Natural killer cell (primary cell): Measurements from ENCODE around the gene PSMD9. TPM values are rescaled to one million over a fixed set of nuclear protein-coding genes. Genes with fewer than 3 reads are reported as not detected.
"Not testable (repeated sequence)": the region's sequence is repeated elsewhere in the genome, so short reads cannot be mapped to it uniquely, and the experiment has no call there.

Experiments used
- ATAC-seq, 3 donors: fragments of 150-1000 bp in 2 of 3; fragments of 200-7000 bp in 1 of 3; cut with Tn5 transposase; 1 replicate in 1 of 3; 2 replicates in 2 of 3; pipeline ENCODE4 v1.10.0; 2021; ENCODE audit warnings: mild to moderate bottlenecking in 2 of 3, moderate library complexity in 2 of 3
- DNase-seq, 2 donors: peaks; one replicate each; pipeline versions ENCODE4 v3.0.0 to v3.0.0-alpha.2; 2013 to 2021; ENCODE audit warnings: mixed read lengths in 1 of 2
- H3K27ac ChIP-seq: one replicate; pipeline ENCODE4 v1.5.1; 2013; ENCODE audit warnings: mild to moderate bottlenecking, low read length
- H3K27me3 ChIP-seq: one replicate; pipeline ENCODE4 v1.6.1; 2013; ENCODE audit warnings: low read length; ENCODE audit not compliant: control insufficient read depth, insufficient read depth
- H3K36me3 ChIP-seq: one replicate; pipeline ENCODE4 v1.6.1; 2013; ENCODE audit warnings: low read length; ENCODE audit not compliant: control insufficient read depth, insufficient read depth
- H3K4me1 ChIP-seq: one replicate; pipeline ENCODE4 v1.6.1; 2013; ENCODE audit warnings: low read length; ENCODE audit not compliant: control insufficient read depth, insufficient read depth
- H3K4me3 ChIP-seq: one replicate; pipeline ENCODE4 v1.5.1; 2013; ENCODE audit warnings: low read length
- H3K9me3 ChIP-seq: one replicate; pipeline ENCODE4 v1.6.1; 2013; ENCODE audit warnings: low read length; ENCODE audit not compliant: control insufficient read depth, insufficient read depth
- H3K27ac Mint-ChIP-seq, 2 donors: one replicate each; pipeline ENCODE4 v1.8.0; 2022; ENCODE audit warnings: mild to moderate bottlenecking in 2 of 2, mixed read lengths in 2 of 2, moderate library complexity in 1 of 2
- H3K27me3 Mint-ChIP-seq, 2 donors: one replicate each; pipeline ENCODE4 v1.8.0; 2022; ENCODE audit warnings: low read depth in 2 of 2, mixed read lengths in 2 of 2
- H3K36me3 Mint-ChIP-seq: one replicate; pipeline ENCODE4 v1.8.0; 2022; ENCODE audit warnings: mixed read lengths
- H3K4me1 Mint-ChIP-seq, 2 donors: one replicate each; pipeline ENCODE4 v1.8.0; 2022; ENCODE audit warnings: mixed read lengths in 2 of 2
- H3K4me3 Mint-ChIP-seq: one replicate; pipeline ENCODE4 v1.8.0; 2022; ENCODE audit warnings: mild to moderate bottlenecking, moderate library complexity, mixed read lengths
- H3K9me3 Mint-ChIP-seq, 2 donors: one replicate each; pipeline ENCODE4 v1.8.0; 2022; ENCODE audit warnings: mixed read lengths in 2 of 2
- CTCF ChIP-seq: fragments of 200-600 bp; IDR thresholded peaks from one replicate; pipeline ENCODE4 v1.8.0; 2022; ENCODE audit warnings: antibody characterized with exemption
- WGBS: methylation state at CpG from one replicate; pipeline ENCODE4 v1.1.7; 2013; ENCODE audit warnings: missing lambda C conversion rate; ENCODE audit not compliant: insufficient coverage; 5-methylcytosine and 5-hydroxymethylcytosine counted together
- intact Hi-C: fragments of 100-400 bp; cut with micrococcal nuclease; formaldehyde crosslinking; loops from one replicate; pipeline ENCODE4 v1.14.2; 2022
- total RNA-seq, 4 donors: library from RNA; stranded (reverse); fragments of 120-200 nt in 1 of 4; gene quantifications; one replicate each; pipeline versions ENCODE4 v1.2.3 to v1.2.4, GENCODE V29; 2013 to 2022

Gene PSMD9
- total RNA-seq, 3 donors from 2014 or later (not counting 1 experiment from before 2014, with no cell fraction given), result 32.0 to 47.6 (median 47.2) TPM

- Histone ChIP-seq H3K4me1 (no peaks in the 10 kb centered on the region), H3K4me3 (no peak overlapping the region), H3K9me3 (no peaks in the 10 kb centered on the region), H3K36me3 (no peaks in the 10 kb centered on the region), H3K27me3 (no peaks in the 10 kb centered on the region), H3K27ac (no peak overlapping the region)
- 86% methylated on average over 6 of the region's 6 CpGs for WGBS
- no peaks in the 10 kb centered on the region for H3K9me3 Mint-ChIP-seq
- H3K4me1 Mint-ChIP-seq, result no peaks in the 10 kb centered on the region
- no peaks in the 10 kb centered on the region for H3K27me3 Mint-ChIP-seq
- ATAC-seq (no peak), DNase-seq (no peak)
- H3K27ac Mint-ChIP-seq, result no peak overlapping the region
- intact Hi-C loops, result no loop called here
- TF ChIP-seq CTCF, result no peak
- H3K4me3 Mint-ChIP-seq, result no peak overlapping the region
- H3K36me3 Mint-ChIP-seq, result no peaks in the 10 kb centered on the region
Observed at GRCh38 chr12:121875582-121875981, 13.0 kb upstream of the PSMD9 start.

DNA sequence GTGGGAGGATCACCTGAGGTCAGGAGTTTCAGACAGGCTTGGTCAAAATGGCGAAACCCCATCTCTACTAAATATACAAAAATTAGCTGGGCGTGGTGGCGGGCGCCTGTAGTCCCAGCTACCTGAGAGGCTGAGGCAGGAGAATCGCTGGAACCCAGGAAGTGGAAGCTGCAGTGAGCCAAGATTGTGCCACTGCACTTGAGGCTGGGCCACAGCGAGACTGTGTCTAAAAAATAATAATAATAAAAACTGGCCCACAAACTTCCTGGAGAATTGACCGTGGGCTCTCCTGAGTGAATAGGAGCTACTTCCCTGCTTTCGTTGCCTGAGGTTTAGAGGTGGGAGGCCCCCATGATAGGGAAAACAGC, 12.5 kb upstream of the PSMD9 start:
- H3K4me1 Mint-ChIP-seq, H3K4me3 ChIP-seq, H3K27ac ChIP-seq, ATAC-seq, intact Hi-C loops, H3K4me3 Mint-ChIP-seq, H3K9me3 Mint-ChIP-seq, H3K27me3 Mint-ChIP-seq, H3K9me3 ChIP-seq, DNase-seq, H3K27ac Mint-ChIP-seq, H3K36me3 Mint-ChIP-seq, H3K27me3 ChIP-seq, H3K36me3 ChIP-seq, H3K4me1 ChIP-seq: not testable (repeated sequence)
- WGBS, result 84% methylated on average over 6 of the region's 8 CpGs

DNA sequence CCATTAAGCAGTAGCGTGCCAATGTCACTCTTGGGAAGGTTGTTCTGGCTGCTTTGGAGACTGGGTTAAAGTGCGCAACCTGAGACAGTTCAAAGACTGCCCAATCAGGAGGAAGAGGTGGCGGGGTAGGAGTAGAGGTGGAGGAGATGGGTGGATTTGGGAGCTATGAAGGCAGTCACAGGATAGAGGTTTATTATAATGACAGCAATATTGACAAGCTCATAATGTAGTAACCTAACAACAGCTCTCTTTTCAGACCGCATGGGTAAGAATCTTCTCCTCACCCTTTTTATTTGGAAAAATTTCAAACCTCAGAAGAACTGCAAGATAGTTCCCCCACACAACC, 5.3 kb upstream of the PSMD9 start:
- H3K36me3 ChIP-seq, result no peaks in the 10 kb centered on the region
- ATAC-seq (no peak), DNase-seq (no peak)
- H3K27ac ChIP-seq, result no peak overlapping the region
- WGBS, result 92% methylated on average over 4 of the region's 4 CpGs
- no peaks in the 10 kb centered on the region for H3K27me3 ChIP-seq
- H3K4me3 ChIP-seq, result no peak overlapping the region
- peaks cover 3% of the 10 kb centered on the region for H3K4me1 ChIP-seq
- no peaks in the 10 kb centered on the region for H3K27me3 Mint-ChIP-seq
- H3K4me3 Mint-ChIP-seq, result no peak overlapping the region
- intact Hi-C loops, result no loop called here
- peaks cover 2 to 7% of the 10 kb centered on the region in 2 donors for H3K4me1 Mint-ChIP-seq
- no peak for TF ChIP-seq CTCF
- H3K27ac Mint-ChIP-seq, result no peak overlapping the region
- H3K9me3 ChIP-seq, result no peaks in the 10 kb centered on the region
- no peaks in the 10 kb centered on the region for H3K36me3 Mint-ChIP-seq
- H3K9me3 Mint-ChIP-seq, result no peaks in the 10 kb centered on the region

DNA sequence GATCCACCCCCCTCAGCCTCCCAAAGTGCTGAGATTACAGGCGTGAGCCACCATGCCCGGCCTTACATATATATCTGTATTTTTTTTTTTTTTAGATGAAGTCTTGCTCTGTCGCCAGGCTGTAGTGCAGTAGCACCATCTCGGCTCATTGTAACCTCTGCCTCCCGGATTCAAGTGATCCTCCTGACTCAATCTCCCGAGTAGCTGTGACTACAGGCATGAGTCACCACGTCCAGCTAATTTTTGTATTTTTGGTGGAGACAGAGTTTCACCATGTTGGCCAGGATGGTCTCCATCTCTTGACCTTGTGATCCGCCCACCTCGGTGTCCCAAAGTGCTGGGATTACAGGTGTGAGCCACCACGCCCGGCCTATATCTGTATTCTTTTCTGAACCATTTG, 3.5 kb upstream of the PSMD9 start:
- H3K36me3 Mint-ChIP-seq, H3K27me3 Mint-ChIP-seq, H3K27ac Mint-ChIP-seq, intact Hi-C loops, H3K36me3 ChIP-seq, ATAC-seq, H3K9me3 Mint-ChIP-seq, H3K27ac ChIP-seq, DNase-seq, H3K4me3 Mint-ChIP-seq, H3K27me3 ChIP-seq, H3K4me3 ChIP-seq, H3K9me3 ChIP-seq: not testable (repeated sequence)
- peaks cover 17% of the 10 kb centered on the region for H3K4me1 ChIP-seq
- 95% methylated on average over 9 of the region's 11 CpGs for WGBS
- peaks cover 18 to 23% of the 10 kb centered on the region in 2 donors for H3K4me1 Mint-ChIP-seq

GRCh38 chr12:121888083-121888477, 510 bp upstream of the PSMD9 start:
- intact Hi-C loops, result loop anchor here (1.0 to 2.0 kb wide), 4 partner anchors 30 to 93 kb away; partner anchors contain the start of gene CFAP251
- whole genome bisulfite sequencing, result 22% methylated on average over 3 of the region's 6 CpGs
- ATAC-seq (no peak), DNase-seq (no peak)
- Histone ChIP-seq H3K4me1 (peaks cover 24% of the 10 kb centered on the region), H3K4me3 (peak overlapping the region; percentile 87), H3K27ac (peak overlapping the region; percentile 93), H3K36me3 (no peaks in the 10 kb centered on the region), H3K27me3 (no peaks in the 10 kb centered on the region), H3K9me3 (no peaks in the 10 kb centered on the region)
- no peaks in the 10 kb centered on the region for H3K27me3 Mint-ChIP-seq
- H3K4me3 Mint-ChIP-seq, result peak overlapping the region; percentile 100
- H3K27ac Mint-ChIP-seq, result peak overlapping the region; percentile 99
- no peak for TF ChIP-seq CTCF
- peaks cover 21 to 27% of the 10 kb centered on the region in 2 donors for H3K4me1 Mint-ChIP-seq
- no peaks in the 10 kb centered on the region for H3K9me3 Mint-ChIP-seq
- H3K36me3 Mint-ChIP-seq, result no peaks in the 10 kb centered on the region
